T-helper 22 cell (primary cell): ENCODE results near the gene ZDHHC1.
"Not testable (repeated sequence)": the region's sequence is repeated elsewhere in the genome, so short reads cannot be mapped to it uniquely, and the experiment has no call there.

Experiments
- DNase-seq: peaks from one replicate; pipeline ENCODE4 v3.0.0-alpha.2; 2020; ENCODE audit warnings: low read depth

Gene ZDHHC1

DNA sequence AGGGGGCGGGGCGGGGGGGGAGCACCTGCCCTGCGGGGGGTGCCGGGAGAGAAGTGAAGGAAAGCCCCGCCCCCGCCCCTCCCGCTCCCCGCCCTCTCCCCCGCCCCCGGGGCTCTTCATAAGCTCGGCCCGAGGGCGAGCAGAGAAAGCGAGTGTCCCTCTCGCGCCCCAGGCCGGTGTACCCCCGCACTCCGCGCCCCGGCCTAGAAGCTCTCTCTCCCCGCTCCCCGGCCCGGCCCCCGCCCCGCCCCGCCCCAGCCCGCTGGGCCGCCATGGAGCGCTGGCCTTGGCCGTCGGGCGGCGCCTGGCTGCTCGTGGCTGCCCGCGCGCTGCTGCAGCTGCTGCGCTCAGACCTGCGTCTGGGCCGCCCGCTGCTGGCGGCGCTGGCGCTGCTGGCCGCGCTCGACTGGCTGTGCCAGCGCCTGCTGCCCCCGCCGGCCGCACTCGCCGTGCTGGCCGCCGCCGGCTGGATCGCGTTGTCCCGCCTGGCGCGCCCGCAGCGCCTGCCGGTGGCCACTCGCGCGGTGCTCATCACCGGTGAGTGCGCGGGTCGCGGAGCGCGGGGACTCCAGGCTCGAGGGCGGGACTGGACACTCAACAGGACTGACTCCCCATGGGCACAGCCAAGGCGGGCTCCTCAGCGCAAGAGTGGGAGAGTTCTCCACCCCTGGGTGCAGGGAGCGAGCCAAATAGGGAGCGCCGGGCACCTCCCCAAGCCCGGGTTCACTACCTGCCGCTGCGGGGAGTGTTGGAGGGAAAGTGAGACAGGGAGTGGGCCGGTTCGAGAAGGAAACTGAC is 14.9 kb upstream of the ZDHHC1 start, which contains the start of gene HSD11B2:
HSD11B2 (plus strand) TSS at position 145 of the 798 bp plus-strand sequence; CDS start at position 273, 128 bp downstream.
- no peak for DNase-seq

DNA sequence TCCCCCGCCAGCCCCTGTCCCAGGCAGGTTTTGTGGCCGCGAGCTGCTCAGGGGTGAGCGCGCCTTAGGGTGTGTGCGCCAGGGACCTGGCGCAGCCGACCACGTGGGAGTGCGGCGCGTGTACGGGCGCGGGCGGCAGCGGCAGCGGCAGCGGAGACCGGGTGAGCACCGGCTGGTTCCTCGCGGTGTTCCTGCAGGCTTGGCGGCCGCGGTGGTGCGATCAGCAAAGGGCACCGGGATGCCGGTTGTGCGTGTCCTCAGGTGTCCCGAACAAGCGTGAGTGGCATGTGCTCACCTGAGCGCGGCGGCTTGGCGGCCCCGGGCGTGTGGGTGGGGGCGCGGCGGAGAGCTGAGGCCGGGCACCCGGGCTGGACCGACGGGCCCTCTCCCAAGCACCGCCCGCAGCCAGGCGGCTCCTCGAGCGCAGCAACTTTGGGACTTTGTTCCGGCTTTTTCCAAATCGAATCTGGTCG is 14.3 kb upstream of the ZDHHC1 start:
- DNase-seq, result no peak

DNA sequence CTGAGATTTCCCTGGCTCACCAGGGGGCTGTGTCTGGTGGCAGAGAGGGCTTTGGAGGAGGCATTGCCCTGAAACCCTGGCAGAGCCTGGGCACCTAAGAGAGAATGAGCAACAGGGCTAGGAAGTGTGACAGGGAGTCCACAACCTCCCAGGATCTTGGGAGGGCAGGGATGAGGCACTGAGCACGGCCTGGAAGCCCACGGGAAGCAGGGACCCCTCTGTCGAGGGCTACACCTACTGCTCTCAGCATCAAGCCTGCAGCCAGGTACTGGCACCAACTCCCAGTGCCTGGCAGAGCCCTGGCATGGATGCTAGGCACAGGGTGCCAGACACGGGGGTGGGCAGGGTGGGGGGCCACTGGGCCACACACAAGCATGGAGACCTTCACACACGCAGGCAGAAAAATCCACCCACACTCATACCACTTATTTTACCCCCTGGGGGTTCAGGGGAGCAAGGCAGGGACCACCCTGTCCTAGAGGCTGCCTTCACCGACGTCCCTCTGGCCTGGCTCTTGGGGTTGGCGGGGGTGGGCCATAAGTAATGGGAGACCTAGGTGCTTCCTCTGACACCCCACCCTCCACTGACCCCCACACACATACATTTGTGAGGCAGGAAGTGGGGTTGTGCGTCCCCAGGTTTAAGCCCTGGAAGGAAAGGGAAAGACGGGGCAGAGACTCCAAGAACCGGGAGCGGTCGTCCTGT is 13.7 kb upstream of the ZDHHC1 start:
- DNase-seq, result no peak

DNA sequence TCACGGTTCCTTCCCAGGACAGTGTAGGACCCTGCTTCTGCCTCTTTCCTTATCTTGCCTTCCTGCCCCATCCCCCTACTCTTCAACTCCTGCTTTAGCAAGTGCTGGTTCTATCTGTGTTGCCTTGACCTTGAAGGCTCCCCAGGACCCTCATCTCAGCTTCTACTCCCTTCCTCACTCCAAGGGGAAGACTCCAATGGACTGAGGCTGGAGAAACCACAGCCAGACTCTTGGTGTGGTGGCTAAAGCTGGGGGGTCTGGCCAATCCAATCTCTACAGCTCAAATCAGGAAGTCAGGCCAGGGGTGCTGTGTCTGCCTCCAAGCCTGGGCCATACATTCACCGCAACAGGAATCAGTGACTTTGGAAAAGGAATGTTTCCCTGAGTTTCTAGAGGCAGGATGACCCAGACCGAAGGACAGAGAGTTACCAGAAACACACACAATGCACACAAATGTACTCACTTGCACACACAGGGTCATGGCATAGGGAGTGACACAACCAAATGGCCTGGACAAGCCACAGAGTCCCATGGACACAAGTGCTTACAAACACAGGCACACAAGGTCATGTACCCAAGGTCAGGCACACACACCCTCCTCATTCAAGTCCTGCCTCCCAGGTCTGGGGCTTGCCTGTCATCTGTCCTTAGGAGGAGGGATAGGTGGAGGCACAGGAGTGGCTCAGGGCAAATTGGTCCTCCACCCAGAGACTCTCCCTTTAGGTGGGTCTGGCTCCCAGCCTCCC is 12.9 kb upstream of the ZDHHC1 start:
- DNase-seq, result no peak

DNA sequence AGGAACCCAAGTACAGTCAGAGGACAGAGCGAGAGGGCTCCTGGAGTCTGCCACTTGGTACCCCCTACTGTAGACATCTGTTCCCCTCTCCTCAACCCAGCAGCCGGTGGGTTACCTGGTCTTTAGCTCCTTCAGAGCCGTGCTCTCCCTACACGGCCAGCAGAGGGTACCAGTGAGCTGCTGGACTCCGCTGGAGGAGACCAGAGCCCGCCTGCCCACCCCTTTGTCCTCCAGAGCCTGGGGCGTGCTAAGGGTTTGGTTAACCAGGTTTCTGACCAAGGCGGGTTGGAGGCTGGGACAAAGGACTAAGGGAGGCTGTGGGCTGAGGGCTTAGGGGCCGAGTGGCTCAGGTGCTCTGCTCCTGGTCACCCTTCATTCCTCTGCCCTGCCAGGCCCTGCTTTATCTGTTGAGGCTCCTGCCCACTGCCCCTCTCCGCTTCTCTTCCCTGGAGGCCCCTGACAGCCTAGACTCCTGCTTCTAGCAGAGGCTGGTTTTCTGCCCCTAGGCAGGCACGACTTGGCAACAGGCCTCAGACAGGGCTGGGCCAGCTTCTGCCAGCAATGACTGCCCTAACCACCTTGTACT is 12.0 kb upstream of the ZDHHC1 start:
- DNase-seq, result no peak

DNA sequence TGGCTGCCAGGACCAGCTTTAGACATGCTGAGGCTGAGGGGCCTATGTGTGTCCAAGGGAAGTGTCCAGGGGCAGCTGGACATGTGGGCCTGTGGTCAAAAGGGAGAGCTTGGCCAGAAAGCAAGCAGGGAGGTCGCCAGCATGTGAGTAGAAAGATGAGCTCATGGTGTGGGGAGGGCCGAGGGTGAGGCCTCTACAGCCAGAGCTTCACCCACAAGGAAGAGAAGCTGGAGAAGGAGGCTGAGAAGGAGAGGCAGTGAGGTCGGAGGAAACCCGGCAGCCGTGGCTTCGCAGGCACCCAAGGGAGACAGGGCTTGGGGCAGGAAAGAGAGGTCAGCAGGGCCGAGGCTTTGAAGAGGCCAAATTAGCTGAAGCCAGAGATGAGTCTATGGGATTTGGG is 10.7 kb upstream of the ZDHHC1 start:
- DNase-seq, result no peak

DNA sequence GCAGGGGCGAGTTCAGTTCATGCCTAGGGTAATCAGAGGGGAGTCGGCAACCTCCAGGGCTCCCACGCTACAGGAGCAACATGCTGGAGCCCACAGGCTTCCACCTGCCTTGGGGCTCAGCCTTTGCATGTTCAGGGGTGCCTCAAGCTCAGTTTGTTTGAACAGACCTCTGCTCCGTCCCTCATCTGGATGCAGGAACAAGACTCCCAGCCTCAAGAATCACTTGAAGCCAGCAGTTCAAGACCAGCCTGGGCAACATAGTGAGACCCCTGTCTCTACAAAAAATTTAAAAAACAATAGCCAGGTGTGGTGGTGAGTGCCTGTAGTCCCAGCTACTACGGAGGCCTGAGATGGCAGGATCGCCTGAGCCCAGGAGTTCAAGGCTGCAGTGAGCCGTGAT is 9.7 kb upstream of the ZDHHC1 start:
- DNase-seq, result no peak

DNA sequence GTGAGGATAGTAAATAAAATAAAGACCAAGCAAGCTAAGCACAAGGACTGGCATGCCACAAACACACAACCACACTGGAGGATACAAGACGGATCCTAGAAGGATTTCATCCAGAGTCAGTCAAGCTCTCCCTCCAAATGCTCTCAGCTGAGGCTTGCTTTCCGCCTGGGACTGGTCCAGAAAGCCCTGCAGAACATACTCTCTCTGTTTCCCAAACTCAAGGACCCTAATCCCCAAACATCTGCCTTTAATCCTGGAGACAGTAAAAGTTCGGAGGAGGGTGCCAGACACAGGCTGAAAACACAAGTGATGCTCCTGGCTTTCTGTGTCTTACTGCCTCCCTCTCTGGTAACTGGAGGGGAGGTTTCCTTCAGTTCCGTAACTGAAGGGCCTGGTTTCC is 9.3 kb upstream of the ZDHHC1 start:
- no peak for DNase-seq

DNA sequence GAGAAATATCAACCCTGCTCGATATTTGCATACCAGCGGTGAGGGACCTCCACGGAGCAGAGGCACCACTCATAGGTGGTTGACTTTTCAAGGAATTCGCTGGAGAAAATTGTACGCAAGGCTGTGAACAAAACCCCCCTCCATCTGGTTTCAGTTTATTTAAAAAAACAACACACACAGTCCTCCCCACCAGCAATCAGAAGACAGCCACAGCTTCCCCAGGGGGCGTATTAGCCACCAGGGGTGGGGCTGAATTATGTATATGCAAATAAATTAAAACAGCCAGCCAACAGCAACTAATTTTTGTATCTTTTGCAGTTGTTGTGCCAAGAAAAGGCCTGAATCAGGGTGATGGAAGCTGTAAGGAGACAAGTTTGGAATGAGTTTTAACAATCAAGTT is 8.8 kb upstream of the ZDHHC1 start:
- DNase-seq, result no peak

DNA sequence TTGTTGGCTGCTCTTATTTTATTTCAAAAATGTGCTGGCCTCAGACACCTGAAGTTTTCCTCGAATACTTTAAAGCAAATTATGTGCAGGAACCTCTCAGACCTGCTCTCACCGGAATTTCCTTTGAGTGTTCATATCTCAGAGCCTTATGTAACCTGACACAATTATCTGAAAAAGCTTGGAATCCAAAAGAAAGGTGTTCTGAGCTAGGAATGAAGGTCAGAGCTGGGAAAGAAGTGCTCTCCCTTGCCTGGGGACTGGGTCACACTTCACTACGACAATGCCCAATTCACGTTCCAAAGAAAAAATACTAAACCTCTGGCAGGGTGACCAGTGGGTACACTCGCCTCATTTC is 8.0 kb upstream of the ZDHHC1 start:
- DNase-seq, result no peak

DNA sequence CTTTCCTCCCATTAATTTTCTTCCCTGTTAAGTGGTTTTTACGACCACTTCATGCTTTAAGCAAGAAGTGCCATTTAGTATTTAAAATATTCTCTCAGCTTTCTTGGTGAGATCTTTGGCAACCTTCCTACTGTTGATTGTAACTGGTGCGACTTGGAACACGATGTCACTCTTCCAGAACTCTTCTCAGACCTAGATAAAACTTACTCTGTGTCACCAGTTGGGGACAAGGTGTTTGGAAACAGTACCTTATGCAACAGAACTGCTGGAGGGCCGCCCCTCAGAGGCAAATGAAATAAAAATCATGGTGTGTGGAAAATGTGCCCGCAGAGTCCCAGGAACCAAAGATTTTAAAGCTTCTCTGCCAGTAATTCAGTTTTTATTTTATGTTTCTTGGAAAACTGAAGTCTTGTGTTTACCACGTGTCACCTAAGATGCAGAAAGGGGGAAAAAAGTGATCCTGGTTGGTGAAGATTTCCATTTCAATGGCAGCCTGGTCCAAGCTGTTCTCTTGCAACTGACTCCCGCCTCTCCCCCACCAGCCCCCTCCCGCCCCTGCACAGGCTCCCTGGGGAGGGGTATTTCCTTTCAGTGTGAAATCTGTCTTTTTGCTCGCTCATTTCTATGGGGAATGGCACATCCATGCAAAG is 7.5 kb upstream of the ZDHHC1 start:
- no peak for DNase-seq

DNA sequence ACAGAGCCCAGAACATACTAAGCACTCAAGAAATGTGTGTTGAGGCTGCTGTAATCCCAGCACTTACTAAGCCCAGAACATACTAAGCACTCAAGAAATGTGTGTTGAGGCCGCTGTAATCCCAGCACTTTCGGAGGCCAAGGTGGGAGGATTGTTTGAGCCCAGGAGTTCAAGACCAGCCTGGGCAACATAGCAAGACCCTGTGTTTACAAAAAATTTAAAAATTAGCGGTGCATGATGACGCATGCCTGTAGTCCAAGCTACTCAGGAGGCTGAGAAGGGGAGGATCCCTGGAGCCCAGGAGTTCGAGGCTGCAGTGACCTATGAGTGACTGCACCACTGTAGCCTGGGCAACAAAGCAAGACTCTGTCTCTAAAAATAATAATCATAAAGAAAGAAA is 6.7 kb upstream of the ZDHHC1 start:
- no peak for DNase-seq

DNA sequence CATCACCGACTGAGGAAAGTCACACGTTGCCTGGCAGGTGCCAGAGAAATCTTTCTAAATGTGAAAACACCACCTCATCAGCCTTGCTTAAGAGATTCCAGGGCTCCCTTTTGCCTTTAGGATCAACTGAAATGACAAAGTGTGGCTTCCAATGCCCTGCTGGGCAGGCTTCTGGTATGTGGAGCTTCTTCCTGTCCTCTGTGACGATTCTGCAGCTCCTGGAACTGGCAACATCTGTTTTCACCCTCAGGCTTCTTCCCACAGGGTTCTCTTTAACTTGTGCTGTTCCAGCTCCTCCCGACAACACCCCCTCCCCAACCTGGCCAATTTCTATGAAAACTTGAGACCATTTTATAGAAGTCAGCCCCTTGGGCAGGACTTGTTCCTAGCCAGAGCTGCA is 4.8 kb upstream of the ZDHHC1 start:
- no peak for DNase-seq

DNA sequence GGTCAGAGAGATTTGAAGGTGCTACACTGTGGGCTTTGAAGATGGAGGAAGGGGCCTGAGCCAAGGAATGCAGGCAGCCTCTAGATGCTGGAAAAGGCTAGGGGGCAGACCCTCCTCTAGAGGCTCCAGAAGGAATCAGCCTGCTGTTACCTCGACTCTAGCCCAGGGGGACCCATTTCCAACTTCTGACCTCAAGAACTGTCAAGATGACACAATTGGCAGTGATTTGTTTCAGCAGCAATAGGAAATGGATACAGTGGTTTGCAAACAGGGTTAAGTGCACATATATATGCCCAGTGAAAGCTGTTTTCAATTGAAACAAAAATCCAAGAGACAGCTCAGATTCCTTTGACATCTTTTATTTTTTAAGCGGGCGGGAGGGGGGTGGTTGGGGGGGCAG is 3.7 kb upstream of the ZDHHC1 start:
- DNase-seq, result no peak

DNA sequence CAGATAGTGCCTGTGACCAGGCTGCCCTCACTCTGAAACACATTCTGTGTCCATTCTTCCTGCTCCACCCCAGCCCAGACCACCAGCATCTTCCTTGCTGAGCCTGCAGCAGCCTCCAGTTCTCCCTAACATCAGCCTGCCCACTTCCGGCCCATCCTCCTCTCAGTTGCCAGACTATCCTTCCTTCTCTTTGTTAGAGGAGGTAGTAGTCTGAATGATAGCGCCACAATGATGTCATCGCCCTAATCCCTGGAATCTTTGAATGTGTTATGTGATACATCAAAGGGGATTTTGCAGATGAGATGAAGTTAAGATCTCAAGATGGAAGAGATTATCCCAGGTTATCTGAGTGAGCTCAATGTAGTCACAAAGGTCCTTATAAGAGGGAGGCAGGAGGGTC is 3.2 kb upstream of the ZDHHC1 start:
- no peak for DNase-seq

DNA sequence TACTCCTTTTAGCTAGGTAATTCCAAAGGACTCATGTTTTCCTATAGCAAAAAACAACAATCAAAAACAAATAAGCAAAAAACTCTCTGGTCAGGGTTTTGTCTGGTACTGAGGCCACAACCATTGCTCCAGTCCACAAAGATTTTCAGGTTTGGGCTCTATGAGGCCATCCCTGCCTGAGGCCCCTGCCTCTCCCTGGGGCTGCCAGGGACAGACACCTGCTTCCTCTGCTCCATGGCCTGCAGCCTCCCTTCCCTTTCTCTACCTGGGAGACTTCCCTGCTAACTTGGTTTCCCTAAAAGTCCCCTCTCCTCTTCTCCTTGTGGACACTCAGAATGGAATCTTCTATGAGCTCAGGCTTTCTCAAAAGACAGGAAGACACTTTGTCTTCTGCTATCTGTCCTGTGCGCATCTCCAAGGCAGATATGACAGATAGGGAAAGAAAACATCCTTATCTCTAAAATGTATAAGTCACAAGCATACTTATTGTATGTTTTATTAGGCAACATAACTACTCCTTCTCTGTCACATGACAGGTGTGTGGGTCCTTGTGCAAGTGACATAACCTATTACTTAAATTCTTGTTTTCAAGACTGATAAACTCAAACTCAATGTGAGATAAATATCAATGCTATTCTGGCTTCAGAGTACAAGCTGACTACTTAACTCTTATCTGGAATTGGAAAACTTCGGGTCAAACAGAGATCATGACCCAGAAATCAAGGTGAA is 1.2 kb upstream of the ZDHHC1 start:
- no peak for DNase-seq

DNA sequence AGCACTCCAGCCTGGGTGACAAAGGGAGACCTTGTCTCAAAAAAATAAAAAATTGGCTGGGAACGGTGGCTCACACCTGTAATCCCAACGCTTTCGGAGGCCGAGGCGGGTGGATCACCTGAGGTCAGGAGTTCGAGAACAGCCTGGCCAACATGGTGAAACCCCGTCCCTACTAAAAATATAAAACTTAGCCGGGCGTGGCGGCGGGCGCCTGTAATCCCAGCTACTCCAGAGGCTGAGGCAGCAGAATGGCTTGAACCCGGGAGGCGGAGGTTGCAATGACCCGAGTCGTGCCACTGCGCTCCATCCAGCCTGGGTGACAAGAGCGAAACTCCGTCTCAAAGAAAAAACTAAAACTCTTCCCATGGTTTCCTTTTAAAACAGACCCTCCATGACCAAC is 856 bp downstream of the ZDHHC1 start:
- DNase-seq, result not testable (repeated sequence)

DNA sequence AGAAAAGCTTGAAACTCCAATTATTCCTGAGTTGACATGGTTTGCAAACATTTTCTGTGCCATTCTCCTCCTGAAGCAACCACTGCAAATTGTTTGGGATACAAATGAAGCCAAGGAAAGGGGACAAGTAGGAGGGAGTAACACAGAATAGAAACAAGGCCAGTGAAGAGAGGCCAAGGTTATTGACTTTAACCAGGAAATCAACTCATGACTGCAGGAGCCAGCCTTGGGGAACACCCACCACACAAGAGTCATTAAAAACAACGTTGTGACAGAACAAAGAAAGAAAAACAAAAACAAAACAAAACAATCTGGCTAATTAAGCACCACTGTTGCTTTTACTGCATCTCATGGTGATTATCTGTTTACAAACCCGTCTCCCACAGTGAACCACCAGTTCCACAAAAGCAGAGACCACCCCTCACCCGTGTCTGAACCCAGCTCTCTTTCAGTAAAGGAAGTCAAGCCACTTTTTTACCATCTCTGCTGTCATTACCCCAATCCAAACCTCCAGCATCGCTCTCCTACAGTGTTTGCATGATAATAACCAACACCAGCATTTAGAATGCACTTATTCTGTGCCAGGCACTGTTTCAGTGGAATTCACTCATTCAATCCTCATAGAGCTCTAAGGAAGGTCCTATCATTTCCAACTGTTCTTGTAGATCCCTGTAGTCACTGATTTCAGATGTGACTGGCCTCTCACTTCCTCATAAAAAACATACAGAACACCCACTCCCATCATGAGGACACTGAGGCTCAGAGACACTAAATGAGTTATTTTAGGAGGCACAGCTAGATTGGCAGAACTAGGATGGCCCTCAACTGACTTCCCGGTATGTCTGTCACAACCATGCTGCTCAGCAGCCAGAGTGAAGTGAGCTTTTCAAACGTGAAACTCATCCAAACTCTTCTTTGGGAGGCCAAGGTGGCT is 2.0 kb downstream of the ZDHHC1 start:
- no peak for DNase-seq

DNA sequence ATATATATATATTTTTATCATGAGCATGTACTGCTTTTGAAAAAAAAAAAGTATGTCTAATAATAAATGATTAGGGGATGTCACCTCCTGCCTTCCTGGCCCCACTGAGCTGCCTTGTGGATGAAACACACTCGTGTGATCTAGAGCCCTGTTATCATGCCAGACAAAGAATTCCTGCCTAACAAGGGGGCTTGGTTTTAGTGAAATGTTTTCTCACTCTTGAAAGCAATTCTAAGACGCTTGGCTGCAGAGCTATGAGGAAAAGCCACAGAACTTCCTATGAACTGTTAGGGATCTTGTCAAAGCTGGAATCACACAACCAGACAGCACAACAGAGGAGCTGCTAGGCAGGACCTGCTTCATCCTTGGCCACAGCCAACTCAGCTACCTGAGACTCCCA is 4.0 kb downstream of the ZDHHC1 start:
- no peak for DNase-seq

DNA sequence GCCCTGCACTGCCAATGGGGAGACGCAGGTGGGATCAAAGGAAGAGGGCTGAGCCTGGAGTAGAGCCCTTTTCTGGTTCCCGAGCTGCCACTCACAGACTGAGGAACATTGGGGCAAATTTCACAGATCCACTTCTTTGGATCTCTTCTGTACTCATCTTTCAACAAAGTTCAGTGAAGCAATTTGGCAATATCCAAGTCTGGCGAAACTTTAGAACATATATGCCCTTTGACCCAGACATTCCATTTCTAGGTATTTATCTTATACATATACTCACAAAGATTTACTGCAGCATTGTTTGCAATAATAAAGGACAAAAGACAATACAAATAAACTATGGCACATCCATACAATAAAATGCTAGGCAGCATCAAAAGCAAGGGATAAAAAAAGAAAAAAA is 4.9 kb downstream of the ZDHHC1 start:
- DNase-seq, result no peak
